Right atrium auricular region (tissue), 2 donors: Measurements from ENCODE around the gene RMND5A. TPM values are rescaled to one million over a fixed set of nuclear protein-coding genes. Genes with fewer than 3 reads are reported as not detected.

Source experiments
- DNase-seq: peaks from one replicate; pipeline ENCODE4 v3.0.0-alpha.2; 2019; ENCODE audit warnings: low spot score
- H3K27ac ChIP-seq, 2 donors: fragments of 200-600 bp; sonication (generic); 1 replicate in 1 of 2; 2 replicates in 1 of 2; pipeline ENCODE4 v1.5.1; 2016 to 2019
- H3K27me3 ChIP-seq, 2 donors: fragments of 200-600 bp; sonication (generic); one replicate each; pipeline versions ENCODE4 v1.5.1 to v1.6.0; 2017 to 2019
- H3K36me3 ChIP-seq: fragments of 200-600 bp; sonication (generic); one replicate; pipeline ENCODE4 v1.5.1; 2016
- H3K4me1 ChIP-seq, 2 donors: fragments of 200-600 bp; sonication (generic); one replicate each; pipeline versions ENCODE4 v1.5.1 to v1.6.0; 2017 to 2019
- H3K4me3 ChIP-seq, 2 donors: fragments of 200-600 bp; sonication (generic); 1 replicate in 1 of 2; 2 replicates in 1 of 2; pipeline ENCODE4 v1.5.1; 2017 to 2019; ENCODE audit warnings: mild to moderate bottlenecking in 1 of 2, moderate library complexity in 1 of 2
- H3K9me3 ChIP-seq, 2 donors: fragments of 200-600 bp; sonication (generic); one replicate each; pipeline ENCODE4 v1.5.1; 2019
- CTCF ChIP-seq, 2 donors: fragments of 200-600 bp; sonication (generic); IDR thresholded peaks; one replicate each; pipeline ENCODE4 v1.5.1; 2019; ENCODE audit warnings: antibody characterized with exemption in 2 of 2
- total RNA-seq, 2 donors: library from RNA; depleted of rRNA; stranded (reverse); fragments of >200 nt; gene quantifications; one replicate each; pipeline ENCODE4 v1.1.0, GENCODE V29; 2016

The RMND5A gene
- total RNA-seq, 2 donors from 2014 or later, result 71.0 to 76.6 TPM

GRCh38 chr2:86770816-86771301 is 50.8 kb downstream of the RMND5A start:
- H3K27ac ChIP-seq, result no peak overlapping the region
- peaks cover 36% of the 10 kb centered on the region for H3K36me3 ChIP-seq
- no peaks in the 10 kb centered on the region for H3K27me3 ChIP-seq
- TF ChIP-seq CTCF (IDR thresholded peaks at IDR 0.05), result no peak
- H3K9me3 ChIP-seq, result no peaks in the 10 kb centered on the region
- no peak for DNase-seq
- no peak overlapping the region for H3K4me3 ChIP-seq
- H3K4me1 ChIP-seq, result peaks cover 0 to 11% of the 10 kb centered on the region in 2 donors

- TF ChIP-seq CTCF (IDR thresholded peaks at IDR 0.05), result no peak
- Histone ChIP-seq H3K36me3 (peaks cover 31% of the 10 kb centered on the region), H3K27ac (no peak overlapping the region), H3K27me3 (no peaks in the 10 kb centered on the region), H3K9me3 (no peaks in the 10 kb centered on the region), H3K4me3 (no peak overlapping the region), H3K4me1 (peaks cover 0 to 11% of the 10 kb centered on the region in 2 donors)
- no peak for DNase-seq
These were observed 52.5 kb downstream of the RMND5A start for GRCh38 chr2:86772611-86773010.

- no peak for DNase-seq
- H3K9me3 ChIP-seq, result no peaks in the 10 kb centered on the region
- TF ChIP-seq CTCF (IDR thresholded peaks at IDR 0.05), result no peak
- peaks cover 0 to 14% of the 10 kb centered on the region in 2 donors for H3K4me1 ChIP-seq
- H3K27me3 ChIP-seq, result no peaks in the 10 kb centered on the region
- H3K27ac ChIP-seq, result no peak overlapping the region
- H3K36me3 ChIP-seq, result peaks cover 25% of the 10 kb centered on the region
- H3K4me3 ChIP-seq, result no peak overlapping the region
These were observed 54.8 kb downstream of the RMND5A start for GRCh38 chr2:86774862-86775261.

GRCh38 chr2:86775338-86775737 is 55.2 kb downstream of the RMND5A start:
- TF ChIP-seq CTCF (IDR thresholded peaks at IDR 0.05), result no peak
- Histone ChIP-seq H3K27ac (no peak overlapping the region), H3K4me3 (no peak overlapping the region), H3K9me3 (no peaks in the 10 kb centered on the region), H3K4me1 (peaks cover 0 to 16% of the 10 kb centered on the region in 2 donors), H3K27me3 (no peaks in the 10 kb centered on the region), H3K36me3 (peaks cover 20% of the 10 kb centered on the region)
- DNase-seq, result no peak

GRCh38 chr2:86776532-86776931 is 56.4 kb downstream of the RMND5A start:
- H3K4me3 ChIP-seq, result no peak overlapping the region
- no peak overlapping the region for H3K27ac ChIP-seq
- no peaks in the 10 kb centered on the region for H3K9me3 ChIP-seq
- DNase-seq, result no peak
- peaks cover 0 to 19% of the 10 kb centered on the region in 2 donors for H3K4me1 ChIP-seq
- peaks cover 8% of the 10 kb centered on the region for H3K36me3 ChIP-seq
- no peaks in the 10 kb centered on the region for H3K27me3 ChIP-seq
- TF ChIP-seq CTCF (IDR thresholded peaks at IDR 0.05), result no peak

GRCh38 chr2:86778957-86779356 is 58.9 kb downstream of the RMND5A start:
- no peaks in the 10 kb centered on the region for H3K27me3 ChIP-seq
- peak overlapping the region; percentile 17 to 46 for H3K27ac ChIP-seq
- H3K4me3 ChIP-seq, result no peak overlapping the region
- no peak for TF ChIP-seq CTCF (IDR thresholded peaks at IDR 0.05)
- no peaks in the 10 kb centered on the region for H3K9me3 ChIP-seq
- no peak for DNase-seq
- peaks cover 0 to 19% of the 10 kb centered on the region in 2 donors for H3K4me1 ChIP-seq
- no peaks in the 10 kb centered on the region for H3K36me3 ChIP-seq
